Calu3 (cell line): Measurements from ENCODE around the gene PPP1R2. TPM values are rescaled to one million over a fixed set of nuclear protein-coding genes. Genes with fewer than 3 reads are reported as not detected.

Source experiments
- BruUV-seq: library from RNA; stranded (reverse); fragments of 400-500 nt; replicated peaks from 2 replicates; lab custom pipeline; 2021; lab: Mats Ljungman, UMichigan
- CTCF ChIA-PET: fragments of 300-600 bp; sonication (Branson Sonifier 250); formaldehyde crosslinking; loops from one replicate; lab custom pipeline; 2022; ENCODE audit warnings: antibody characterized with exemption; lab: Charles Lee
- DNase-seq: peaks from one replicate; pipeline ENCODE4 v3.0.0; 2022
- H3K27ac Mint-ChIP-seq: one replicate; pipeline ENCODE4 v1.8.0; 2022; ENCODE audit warnings: mixed read lengths; ENCODE audit not compliant: unreplicated experiment
- H3K27me3 Mint-ChIP-seq: one replicate; pipeline ENCODE4 v1.8.0; 2022; ENCODE audit warnings: mixed read lengths; ENCODE audit not compliant: unreplicated experiment
- H3K36me3 Mint-ChIP-seq: one replicate; pipeline ENCODE4 v1.8.0; 2022; ENCODE audit warnings: mild to moderate bottlenecking, moderate library complexity, mixed read lengths; ENCODE audit not compliant: insufficient read depth, unreplicated experiment
- H3K4me1 Mint-ChIP-seq: one replicate; pipeline ENCODE4 v1.8.0; 2022; ENCODE audit warnings: mild to moderate bottlenecking, low read depth, mixed read lengths; ENCODE audit not compliant: unreplicated experiment
- H3K4me3 Mint-ChIP-seq: one replicate; pipeline ENCODE4 v1.8.0; 2022; ENCODE audit warnings: mild to moderate bottlenecking, low read depth, moderate library complexity, mixed read lengths; ENCODE audit not compliant: unreplicated experiment
- H3K9me3 Mint-ChIP-seq: one replicate; pipeline ENCODE4 v1.8.0; 2022; ENCODE audit warnings: low read depth, mixed read lengths; ENCODE audit not compliant: unreplicated experiment
- CTCF ChIP-seq: fragments of 200-600 bp; IDR thresholded peaks from one replicate; pipeline ENCODE4 v1.8.0; 2022; ENCODE audit warnings: antibody characterized with exemption; ENCODE audit not compliant: unreplicated experiment
- intact Hi-C: fragments of 100-400 bp; cut with micrococcal nuclease; formaldehyde crosslinking; loops from one replicate; pipeline ENCODE4 v1.10.0; 2022; ENCODE audit not compliant: unreplicated experiment
- total RNA-seq: library from RNA; stranded (reverse); gene quantifications from 2 replicates; pipeline ENCODE4 v1.2.3, GENCODE V29; 2022

PPP1R2 gene
- total RNA-seq, 1 experiment from 2014 or later, result 60.6 TPM

GRCh38 chr3:195544634-195545033 is 1.5 kb upstream of the PPP1R2 start:
- no peak for TF ChIP-seq CTCF
- DNase-seq, result no peak
- H3K4me3 Mint-ChIP-seq, result no peak overlapping the region
- peaks cover 10% of the 10 kb centered on the region for H3K27me3 Mint-ChIP-seq
- peaks cover 32% of the 10 kb centered on the region for H3K36me3 Mint-ChIP-seq
- no peak overlapping the region for H3K27ac Mint-ChIP-seq
- CTCF ChIA-PET, result no interaction called here
- H3K9me3 Mint-ChIP-seq, result no peaks in the 10 kb centered on the region
- peaks cover 60% of the 10 kb centered on the region for H3K4me1 Mint-ChIP-seq
- intact Hi-C loops, result no loop called here
- BruUV-seq, result no TSS peak

- peaks cover 36% of the 10 kb centered on the region for H3K36me3 Mint-ChIP-seq
- no peak for DNase-seq
- no peaks in the 10 kb centered on the region for H3K9me3 Mint-ChIP-seq
- CTCF ChIA-PET, result no interaction called here
- peaks cover 65% of the 10 kb centered on the region for H3K4me1 Mint-ChIP-seq
- no peak for TF ChIP-seq CTCF
- H3K27me3 Mint-ChIP-seq, result peaks cover 10% of the 10 kb centered on the region
- no peak overlapping the region for H3K27ac Mint-ChIP-seq
- intact Hi-C loops, result no loop called here
- no TSS peak for BruUV-seq
- peak overlapping the region; percentile 87 for H3K4me3 Mint-ChIP-seq
Measured at GRCh38 chr3:195544230-195544536, 1.1 kb upstream of the PPP1R2 start.

GRCh38 chr3:195543500-195544229 is 540 bp upstream of the PPP1R2 start:
- CTCF ChIA-PET, result interaction anchor here (1.1 to 2.2 kb wide), 4 partner anchors 40 to 872 kb away, joined by 3 to 18 read pairs (median 5); partner anchors contain the start of genes ACAP2, APOD, LSG1 and XXYLT1
- TSS peak; percentile 56 for BruUV-seq
- Mint-ChIP-seq H3K36me3 (peaks cover 37% of the 10 kb centered on the region), H3K4me1 (peaks cover 65% of the 10 kb centered on the region), H3K9me3 (no peaks in the 10 kb centered on the region), H3K27me3 (peaks cover 10% of the 10 kb centered on the region), H3K4me3 (peak overlapping the region; percentile 87), H3K27ac (no peak overlapping the region)
- intact Hi-C loops, result no loop called here
- no peak for TF ChIP-seq CTCF
- no peak for DNase-seq

- Mint-ChIP-seq H3K4me1 (peaks cover 54% of the 10 kb centered on the region), H3K4me3 (peak overlapping the region; percentile 87), H3K27me3 (peaks cover 10% of the 10 kb centered on the region), H3K36me3 (peaks cover 37% of the 10 kb centered on the region), H3K9me3 (no peaks in the 10 kb centered on the region), H3K27ac (peak overlapping the region; percentile 53)
- no peak for DNase-seq
- no peak for TF ChIP-seq CTCF
- intact Hi-C loops, result no loop called here
- CTCF ChIA-PET, result interaction anchor here (0.7 to 2.2 kb wide), 5 partner anchors 41 to 870 kb away, joined by 3 to 18 read pairs (median 4); partner anchors contain the start of genes APOD, LSG1 and XXYLT1
- no TSS peak for BruUV-seq
Measured at GRCh38 chr3:195542316-195542697, 818 bp downstream of the PPP1R2 start.
